GM12892 (cell line): ENCODE measurements around the gene PRSS36.

Experiments
- POLR2AphosphoS5 ChIP-seq: IDR thresholded peaks from 2 replicates; pipeline ENCODE4 v1.6.1; 2011; ENCODE audit warnings: low read depth, low read length, control low read depth
- TAF1 ChIP-seq: IDR thresholded peaks from 2 replicates; pipeline ENCODE4 v1.6.1; 2011; ENCODE audit warnings: low read depth, mild to moderate bottlenecking, control low read depth, low read length, borderline replicate concordance

DNA sequence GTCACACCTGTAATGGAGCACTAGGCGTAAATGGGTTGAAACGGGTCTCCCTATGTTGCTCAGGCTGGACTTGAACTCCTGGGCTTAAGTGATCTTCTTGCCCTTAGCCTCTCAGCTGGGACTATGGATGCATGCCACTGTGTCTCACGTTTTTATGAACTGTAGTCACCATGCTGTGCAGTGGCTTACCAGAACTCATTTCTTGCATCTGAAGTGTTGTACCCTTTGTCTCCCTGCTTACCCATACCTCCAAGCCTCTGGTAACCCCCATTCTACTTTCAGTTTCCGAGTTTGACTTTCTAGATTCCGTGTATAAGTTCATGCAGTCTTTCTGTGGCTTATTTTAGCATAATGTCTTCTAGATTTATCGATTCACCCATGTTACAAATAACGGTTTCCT, 45.0 kb upstream of the PRSS36 start:
- TF ChIP-seq POLR2AphosphoS5 (peak; percentile 95), TAF1 (no peak)
